OCI-LY7 (cell line): ENCODE results near the gene SH2D3C. TPM values are rescaled to one million over a fixed set of nuclear protein-coding genes. Genes with fewer than 3 reads are reported as not detected.
A peak's percentile ranks its signal among the peaks of the same experiment; 100 is the strongest.

Experiments used
- BruUV-seq: library from RNA; stranded (reverse); fragments of 400-500 nt; replicated peaks from 2 replicates; lab custom pipeline; 2021; lab: Mats Ljungman, UMichigan
- CTCF ChIA-PET: fragments of 300-600 bp; sonication (Branson Sonifier 250); formaldehyde crosslinking; loops from one replicate; lab custom pipeline; 2022; ENCODE audit warnings: antibody characterized with exemption; ENCODE audit not compliant: unreplicated experiment; lab: Charles Lee
- POLR2A ChIA-PET: fragments of 300-600 bp; sonication (Branson Sonifier 250); formaldehyde crosslinking; loops from one replicate; lab custom pipeline; 2022; ENCODE audit warnings: antibody characterized with exemption; lab: Charles Lee
- DNase-seq: peaks from one replicate; pipeline ENCODE4 v3.0.0-alpha.2; 2015; ENCODE audit warnings: low spot score
- H2AFZ ChIP-seq: fragments of 200-600 bp; sonication (generic), shearing (Covaris generic); 2 replicates; pipeline ENCODE4 v1.6.1; 2014; ENCODE audit warnings: mild to moderate bottlenecking, antibody characterized with exemption, low read length, moderate library complexity
- H3K27ac ChIP-seq: fragments of 200-600 bp; sonication (generic); 2 replicates; pipeline ENCODE4 v1.5.1; 2014; ENCODE audit warnings: mixed run types, low read depth, mild to moderate bottlenecking, moderate library complexity, low read length, inconsistent platforms; ENCODE audit not compliant: poor library complexity, severe bottlenecking
- H3K36me3 ChIP-seq: fragments of 200-600 bp; sonication (generic); 2 replicates; pipeline ENCODE4 v1.6.1; 2014; ENCODE audit warnings: mild to moderate bottlenecking, antibody characterized with exemption, low read length, moderate library complexity, mixed read lengths; ENCODE audit not compliant: insufficient read depth
- H3K4me1 ChIP-seq: fragments of 200-600 bp; sonication (generic); 2 replicates; pipeline ENCODE4 v1.5.1; 2014; ENCODE audit warnings: mild to moderate bottlenecking, low read length; ENCODE audit not compliant: insufficient read depth, poor library complexity, severe bottlenecking
- H3K4me2 ChIP-seq: fragments of 200-600 bp; sonication (generic); 2 replicates; pipeline ENCODE4 v1.6.1; 2014; ENCODE audit warnings: mild to moderate bottlenecking, low read length
- H3K4me3 ChIP-seq: fragments of 200-600 bp; sonication (generic); 2 replicates; pipeline ENCODE4 v1.5.1; 2014; ENCODE audit warnings: mild to moderate bottlenecking, low read depth, low read length; ENCODE audit not compliant: poor library complexity, severe bottlenecking
- H3K79me2 ChIP-seq: fragments of 200-600 bp; sonication (generic); 2 replicates; pipeline ENCODE4 v1.6.1; 2016; ENCODE audit warnings: low read depth, mild to moderate bottlenecking, low read length, moderate library complexity, mixed read lengths; ENCODE audit not compliant: insufficient read depth
- H3K9me2 ChIP-seq: fragments of 200-600 bp; sonication (generic); 2 replicates; pipeline ENCODE4 v1.6.1; 2016; ENCODE audit warnings: mild to moderate bottlenecking, low read length, mixed read lengths; ENCODE audit not compliant: insufficient read depth
- H3K9me3 ChIP-seq: fragments of 200-600 bp; sonication (generic); 2 replicates; pipeline ENCODE4 v1.6.1; 2014; ENCODE audit warnings: mild to moderate bottlenecking, mixed run types, low read length, mixed read lengths
- H4K20me1 ChIP-seq: fragments of 200-600 bp; sonication (generic); 2 replicates; pipeline ENCODE4 v1.6.1; 2014; ENCODE audit warnings: mild to moderate bottlenecking, antibody characterized with exemption, low read length, moderate library complexity, mixed read lengths; ENCODE audit not compliant: insufficient read depth
- CTCF ChIP-seq: fragments of 200-600 bp; sonication (generic); conservative IDR thresholded peaks from 2 replicates; pipeline ENCODE4 v1.5.1; 2014; ENCODE audit warnings: mild to moderate bottlenecking, antibody characterized with exemption, low read length, moderate library complexity, mixed read lengths
- EZH2phosphoT487 ChIP-seq: fragments of 200-600 bp; sonication (generic); IDR thresholded peaks from 2 replicates; pipeline ENCODE4 v1.6.1; 2018; ENCODE audit warnings: low read depth, borderline replicate concordance, mild to moderate bottlenecking, mixed run types, antibody characterized with exemption, low read length, moderate library complexity, mixed read lengths
- intact Hi-C: fragments of 100-400 bp; cut with micrococcal nuclease; formaldehyde crosslinking; loops from one replicate; pipeline ENCODE4 v1.10.0; 2022; ENCODE audit not compliant: unreplicated experiment
- total RNA-seq, 2 experiments: library from RNA; depleted of rRNA in 1 of 2; stranded (reverse); fragments of >200 nt in 1 of 2; shearing (Covaris generic) in 1 of 2; gene quantifications; 2 replicates each; pipeline ENCODE4 v1.2.3, GENCODE V29; 2014 to 2022

Gene SH2D3C
- total RNA-seq, 2 experiments from 2014 or later, result 40.0 to 45.7 TPM

GRCh38 chr9:127788337-127789011, 10.0 kb upstream of the SH2D3C start:
- Histone ChIP-seq H3K9me2 (no peaks in the 10 kb centered on the region), H3K4me1 (peaks cover 26% of the 10 kb centered on the region), H4K20me1 (peaks cover 36% of the 10 kb centered on the region), H3K9me3 (no peaks in the 10 kb centered on the region), H3K4me3 (no peak overlapping the region), H3K79me2 (peaks cover 46% of the 10 kb centered on the region), H3K4me2 (no peak overlapping the region), H2AFZ (no peak overlapping the region), H3K36me3 (peaks cover 76% of the 10 kb centered on the region), H3K27ac (no peak overlapping the region)
- DNase-seq, result no peak
- CTCF ChIA-PET, result no interaction called here
- intact Hi-C loops, result no loop called here
- no peak for TF ChIP-seq EZH2phosphoT487
- TF ChIP-seq CTCF, result no peak
- POLR2A ChIA-PET, result interaction anchor here (0.6 to 1.5 kb wide), 3 partner anchors 8 to 17 kb away, joined by 3 to 4 read pairs (median 3); no protein-coding TSS in a partner anchor
- no TSS peak for BruUV-seq

GRCh38 chr9:127786773-127787104, 8.3 kb upstream of the SH2D3C start:
- DNase-seq, result no peak
- no peaks in the 10 kb centered on the region for H3K9me3 ChIP-seq
- ChIA-PET POLR2A (interaction anchor here (0.8 to 0.9 kb wide), 2 partner anchors 9 to 18 kb away, joined by 3 read pairs; no protein-coding TSS in a partner anchor), CTCF (no interaction called here)
- H2AFZ ChIP-seq, result no peak overlapping the region
- H3K4me2 ChIP-seq, result peak overlapping the region; percentile 86
- no peaks in the 10 kb centered on the region for H3K9me2 ChIP-seq
- BruUV-seq, result no TSS peak
- peaks cover 42% of the 10 kb centered on the region for H3K4me1 ChIP-seq
- H3K79me2 ChIP-seq, result peaks cover 46% of the 10 kb centered on the region
- peak overlapping the region; percentile 89 for H3K27ac ChIP-seq
- peaks cover 32% of the 10 kb centered on the region for H4K20me1 ChIP-seq
- intact Hi-C loops, result loop anchor here (1.0 to 2.0 kb wide), 4 partner anchors 8 to 130 kb away; partner anchors contain the start of genes FPGS, SH2D3C and ST6GALNAC4
- H3K4me3 ChIP-seq, result peak overlapping the region; percentile 88
- TF ChIP-seq CTCF, result peak; percentile 85
- TF ChIP-seq EZH2phosphoT487, result no peak
- peaks cover 58% of the 10 kb centered on the region for H3K36me3 ChIP-seq
